ENCODE data around the gene DERL3.
A peak's percentile ranks its signal among the peaks of the same experiment; 100 is the strongest.

DERL3 gene

DNA sequence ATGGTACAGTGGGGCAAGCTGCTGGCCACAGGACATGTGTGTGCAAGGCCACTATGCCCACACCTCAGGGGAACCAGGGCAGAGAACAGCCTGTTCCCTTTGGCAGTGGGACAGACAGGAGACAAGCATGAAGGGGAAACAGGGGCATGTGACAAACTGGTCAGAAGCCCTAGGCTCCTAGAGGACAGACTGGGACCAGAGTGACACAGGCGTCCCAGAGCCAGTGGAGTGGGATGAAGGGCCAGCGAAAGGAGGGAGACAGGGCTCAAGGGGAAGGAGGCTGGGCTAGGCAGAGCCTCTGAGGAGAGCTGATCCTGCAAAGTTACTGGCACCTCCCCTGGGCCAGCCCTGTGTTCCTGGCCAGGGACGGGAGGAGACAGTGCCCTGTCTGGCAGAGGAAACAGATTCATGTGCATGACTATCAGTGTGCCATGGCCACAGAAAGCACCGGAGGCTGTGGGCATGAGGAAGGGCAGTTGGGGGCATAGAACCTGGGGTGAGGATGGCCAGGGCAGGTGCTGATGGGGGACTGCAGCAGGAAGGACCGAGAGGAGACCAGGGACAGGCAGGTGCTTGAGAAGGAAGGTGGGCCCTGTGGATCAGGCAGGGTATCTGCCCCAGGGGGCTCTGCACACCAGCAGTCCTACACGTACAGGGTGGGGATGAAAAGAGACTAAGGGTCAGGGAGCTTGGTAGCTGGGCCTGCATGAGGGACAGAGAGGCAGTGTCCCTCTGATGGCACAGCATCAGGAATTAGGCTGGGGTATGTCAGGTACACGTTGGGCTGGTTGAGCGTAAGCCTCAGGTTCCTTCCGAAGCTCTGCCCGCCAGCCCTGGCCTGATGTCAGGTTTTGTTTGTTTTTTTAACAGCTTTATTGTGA, 9.8 kb downstream of the DERL3 start:
- no peak for DNase-seq

GRCh38 chr22:23827351-23827995, 11.3 kb downstream of the DERL3 start:
- no peak for DNase-seq

- peak; percentile 73 for DNase-seq
Measured at GRCh38 chr22:23826510-23827350, 12.1 kb downstream of the DERL3 start.

DNA sequence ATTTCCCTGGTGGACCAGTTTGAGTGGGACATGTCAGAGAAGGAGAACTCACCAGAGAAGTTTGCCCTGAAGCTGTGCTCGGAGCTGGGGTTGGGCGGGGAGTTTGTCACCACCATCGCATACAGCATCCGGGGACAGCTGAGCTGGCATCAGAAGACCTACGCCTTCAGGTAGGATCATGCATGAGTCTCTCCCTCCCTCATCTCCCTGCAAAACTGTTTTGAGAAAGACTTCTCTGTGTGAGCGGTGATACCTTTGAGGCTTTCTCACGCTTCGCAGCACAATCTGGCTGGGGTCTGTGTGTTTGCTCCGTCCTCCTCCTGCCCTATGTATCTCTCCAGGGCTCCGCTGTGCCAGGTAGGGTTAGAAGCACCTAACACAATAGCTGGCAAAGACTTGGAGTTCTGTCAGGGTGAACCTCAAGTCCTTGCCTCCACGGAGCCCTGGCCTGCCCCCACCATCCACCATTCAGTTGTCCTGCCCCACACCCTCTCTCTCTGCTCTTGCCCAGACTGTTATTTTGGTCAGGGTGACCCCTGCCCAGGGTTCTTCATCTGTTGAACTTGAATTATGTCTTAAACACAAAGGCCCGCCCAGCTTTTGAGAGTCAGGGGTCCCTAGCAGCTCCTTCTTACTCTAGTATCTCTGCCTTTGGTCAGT, 13.4 kb downstream of the DERL3 start:
- no peak for DNase-seq

DNA sequence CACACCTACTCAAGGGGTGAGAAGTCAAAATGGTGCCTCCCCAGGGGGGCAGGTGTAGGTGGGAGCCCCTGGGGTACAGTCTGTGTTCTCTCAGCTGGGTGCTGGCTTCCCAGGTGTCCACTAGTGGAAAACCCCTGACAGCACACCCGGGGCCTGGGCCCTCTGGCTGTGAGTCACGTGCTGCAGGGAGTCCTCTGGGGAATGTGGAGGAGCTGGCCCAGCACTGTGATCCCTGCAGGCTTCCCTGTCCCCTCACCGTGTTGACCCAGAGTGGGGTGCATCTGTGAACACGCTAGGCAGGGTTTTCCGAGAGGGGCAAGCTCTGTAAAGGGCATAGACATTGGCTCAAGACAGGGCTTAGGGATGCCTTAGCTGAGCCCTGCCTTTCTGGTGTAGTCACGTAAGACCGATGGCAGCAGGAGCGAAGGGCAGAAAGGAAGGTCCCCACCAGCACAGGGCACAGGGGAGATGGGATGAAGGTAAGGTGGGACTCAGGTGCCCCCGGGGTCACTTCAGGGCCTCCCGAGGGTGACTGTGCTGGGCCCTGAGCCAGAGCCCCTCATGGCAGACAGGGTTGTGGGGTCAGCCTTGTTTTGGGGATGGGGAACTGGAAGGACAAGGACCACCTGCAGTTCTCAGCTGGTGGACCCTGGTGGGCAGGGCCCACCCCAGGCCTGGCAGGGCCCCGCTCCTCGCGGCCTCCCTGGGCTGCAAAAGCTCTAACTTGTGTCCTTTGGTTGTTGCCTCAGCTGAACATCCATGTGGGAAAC, 14.1 kb downstream of the DERL3 start:
- no peak for DNase-seq

DNA sequence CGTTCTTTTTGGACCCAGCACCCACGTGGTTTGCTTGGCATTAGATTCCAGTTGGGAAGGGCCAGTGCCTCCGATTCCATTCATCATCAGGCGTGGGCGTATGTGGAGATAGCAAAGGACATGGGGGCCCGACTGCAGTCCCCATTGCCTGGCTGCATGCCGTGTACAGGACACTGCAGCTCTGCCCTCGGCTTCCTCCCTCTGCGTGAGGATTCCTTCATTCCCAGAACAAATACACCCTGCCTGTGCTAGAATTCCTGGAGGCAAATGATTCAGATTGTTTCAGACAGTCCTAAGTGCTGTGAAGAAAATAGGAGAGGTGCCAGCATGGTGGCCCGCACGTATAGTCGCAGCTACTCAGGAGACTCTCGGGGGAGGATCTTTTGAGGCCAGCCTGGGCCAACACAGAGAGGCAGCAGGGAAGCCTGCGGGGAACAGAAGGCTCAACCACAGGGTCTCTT, 15.4 kb downstream of the DERL3 start:
- DNase-seq: no peak

DNA sequence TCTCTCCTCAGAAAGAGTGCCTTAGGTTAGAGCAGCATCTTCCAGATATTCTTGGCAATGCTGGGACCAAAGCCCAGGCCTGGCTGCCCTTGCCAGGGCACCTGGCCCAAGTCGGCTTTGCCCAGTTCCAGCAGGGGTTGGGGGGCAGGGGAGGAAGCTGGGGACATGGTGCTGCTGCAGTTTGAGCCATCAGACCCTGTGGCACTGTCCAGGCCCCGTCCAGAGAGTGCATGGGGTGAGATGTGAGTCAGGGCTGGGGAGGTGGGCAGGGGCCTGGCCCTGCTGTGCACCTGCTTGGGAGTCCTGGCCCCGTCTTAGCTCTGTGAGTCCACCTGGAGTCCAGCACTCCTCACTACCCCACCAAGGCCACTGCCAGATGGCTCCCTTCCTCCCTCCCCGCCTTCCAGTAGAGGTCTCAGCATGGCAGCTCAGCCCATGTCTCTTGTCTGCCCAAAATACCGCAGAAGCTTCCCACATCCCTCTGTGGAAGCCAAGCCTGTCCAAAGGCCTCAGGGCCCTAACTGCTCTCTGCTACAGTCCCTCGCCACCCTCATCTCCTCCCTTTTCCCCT, 16.6 kb downstream of the DERL3 start:
- DNase-seq: no peak

DNA sequence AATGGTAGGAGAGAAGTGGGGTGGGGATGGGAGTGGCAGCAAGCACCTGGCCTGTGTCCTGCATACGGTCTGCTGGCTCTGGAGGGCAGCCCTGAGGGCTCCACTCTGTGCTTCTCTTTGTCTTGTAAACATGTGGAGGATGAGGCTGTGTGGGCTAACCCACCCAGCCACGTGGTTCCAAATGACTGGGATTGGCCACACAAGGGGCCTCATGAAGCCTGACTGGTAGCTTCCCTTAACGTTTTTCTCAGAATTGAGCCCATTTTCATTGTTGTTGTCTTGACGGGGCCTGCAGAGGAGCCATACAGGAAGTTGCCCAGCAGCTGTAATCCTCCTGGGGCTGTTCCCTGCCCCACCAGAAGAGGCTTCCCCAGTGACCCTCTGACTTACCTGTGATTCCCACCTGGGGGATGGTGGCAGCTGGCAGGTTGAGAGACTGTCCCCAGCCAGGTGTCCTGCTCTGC, 18.0 kb downstream of the DERL3 start:
- no peak for DNase-seq

DNA sequence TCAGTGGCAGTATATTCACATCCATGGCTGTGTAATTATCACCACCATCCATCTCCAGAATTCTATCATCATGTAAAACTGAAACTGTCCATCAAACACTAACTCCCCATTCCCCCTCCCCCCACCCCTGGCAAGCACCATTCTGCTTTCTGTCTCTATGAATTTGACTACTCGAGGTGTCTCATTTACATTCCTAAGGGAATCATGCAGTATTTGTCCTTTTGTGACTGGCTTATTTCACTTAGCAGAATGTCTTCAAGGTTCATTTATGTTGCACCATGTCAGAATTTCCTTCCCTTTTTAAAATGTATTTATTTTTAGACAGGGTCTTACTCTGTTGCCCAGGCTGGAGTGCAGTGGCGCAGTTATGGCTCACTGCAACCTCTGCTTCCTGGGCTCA, 20.3 kb downstream of the DERL3 start:
- DNase-seq: no peak

DNA sequence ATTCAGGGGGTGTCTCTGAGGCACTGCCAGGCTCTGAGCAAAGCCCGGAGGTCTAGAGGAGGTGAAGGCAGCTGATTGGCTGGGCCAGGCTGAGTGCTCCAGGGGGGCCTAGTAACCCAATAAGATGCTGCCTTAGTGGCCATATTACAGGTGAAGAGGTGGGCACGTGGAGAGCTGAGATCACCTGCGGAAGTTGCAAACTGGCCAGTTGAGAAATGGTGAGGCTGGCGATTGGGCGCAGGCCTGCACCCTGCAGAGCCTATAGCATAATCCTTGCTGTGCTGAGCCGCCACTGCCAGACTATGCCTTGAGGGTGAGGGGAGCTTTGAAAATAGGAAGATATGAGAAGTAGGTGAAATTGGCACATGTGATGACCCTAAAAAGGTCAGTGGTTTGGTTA, 21.7 kb downstream of the DERL3 start:
- DNase-seq: no peak

- DNase-seq: no peak
Measured at GRCh38 chr22:23816156-23816976, 22.4 kb downstream of the DERL3 start.

- DNase-seq: no peak
Measured at GRCh38 chr22:23815541-23816155, 23.2 kb downstream of the DERL3 start.

DNA sequence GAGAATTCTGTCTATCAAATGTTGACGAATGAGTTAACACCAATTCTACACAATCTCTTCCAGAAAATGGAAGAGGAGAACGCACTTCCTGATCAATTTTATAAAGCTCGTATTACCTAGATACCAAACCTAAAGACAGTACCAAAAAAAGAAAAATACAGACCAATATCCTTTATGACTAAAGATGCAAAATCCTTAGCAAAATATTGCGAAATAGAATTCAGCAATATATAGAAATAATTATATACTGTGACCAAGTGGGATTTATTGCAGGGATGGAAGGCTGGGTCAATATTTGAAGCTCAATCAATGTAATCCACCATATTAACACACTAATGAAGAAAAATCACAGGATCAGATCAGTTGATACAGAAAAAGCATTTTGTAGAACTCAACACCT, 26.4 kb downstream of the DERL3 start:
- no peak for DNase-seq

DNA sequence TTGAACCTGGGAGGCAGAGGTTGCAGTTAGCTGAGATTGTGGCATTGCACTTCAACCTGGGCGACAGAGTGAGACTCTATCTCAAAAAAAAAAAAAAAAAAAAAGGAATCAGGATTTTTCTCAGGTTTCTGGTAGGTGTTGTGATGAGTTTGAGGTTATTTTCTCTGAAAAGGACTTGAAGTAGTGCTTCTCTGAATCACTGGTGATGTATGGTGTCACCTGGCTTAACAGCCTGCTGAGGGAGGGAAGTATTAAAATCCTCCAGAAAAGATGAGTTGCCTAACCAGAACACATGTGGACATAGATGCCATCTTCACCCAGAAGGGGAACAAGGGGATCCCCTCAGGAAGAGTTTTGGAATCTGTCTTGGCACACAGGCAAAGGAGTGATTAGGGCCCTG, 32.0 kb downstream of the DERL3 start:
- no peak for DNase-seq

- DNase-seq: no peak
Measured at GRCh38 chr22:23804781-23805291, 34.0 kb downstream of the DERL3 start.

- no peak for DNase-seq
Measured at GRCh38 chr22:23803001-23803819, 35.6 kb downstream of the DERL3 start.

GRCh38 chr22:23801886-23802377, 36.9 kb downstream of the DERL3 start:
- DNase-seq: no peak

- no peak for DNase-seq
Measured at GRCh38 chr22:23801238-23801821, 37.5 kb downstream of the DERL3 start.
